ENCODE measurements around the gene SYT7.
"Not testable (repeated sequence)": the region's sequence is repeated elsewhere in the genome, so short reads cannot be mapped to it uniquely, and the experiment has no call there.

The SYT7 gene

GRCh38 chr11:61472868-61473267, 108.0 kb downstream of the SYT7 start:
- DNase-seq: no peak

GRCh38 chr11:61472282-61472681, 108.6 kb downstream of the SYT7 start:
- no peak for DNase-seq

GRCh38 chr11:61468002-61468401, 112.9 kb downstream of the SYT7 start:
- DNase-seq: no peak

- DNase-seq: not testable (repeated sequence)
Observed at GRCh38 chr11:61467602-61468001, 113.3 kb downstream of the SYT7 start.
